H1 (cell line): ENCODE results near the gene LVRN. TPM values are rescaled to one million over a fixed set of nuclear protein-coding genes. Genes with fewer than 3 reads are reported as not detected.

ENCODE experiments used
- CTCF ChIA-PET: fragments of 300-600 bp; sonication (Branson Sonifier 250); formaldehyde crosslinking; loops from one replicate; lab custom pipeline; 2021; ENCODE audit not compliant: partially characterized antibody; lab: Charles Lee
- POLR2A ChIA-PET: fragments of 300-600 bp; sonication (Branson Sonifier 250); formaldehyde crosslinking; loops from one replicate; lab custom pipeline; 2021; ENCODE audit warnings: inconsistent platforms; ENCODE audit not compliant: partially characterized antibody; lab: Charles Lee
- DNase-seq, 2 experiments: peaks; one replicate each; pipeline versions ENCODE4 v3.0.0 to v3.0.0-alpha.2; 2010 to 2022; ENCODE audit warnings: low spot score in 2 of 2, low read depth in 1 of 2, mixed read lengths in 1 of 2
- FAIRE-seq: peaks from 2 replicates; lab custom pipeline; 2011; peaks lifted over from hg19 to GRCh38; lab: Jason Lieb, UNC
- H2AFZ ChIP-seq: 2 replicates; pipeline ENCODE4 v1.8.1; 2012; ENCODE audit warnings: low read length, inconsistent platforms
- H2AK5ac ChIP-seq: 2 replicates; pipeline ENCODE4 v1.6.1; 2013; ENCODE audit warnings: low read depth, low read length
- H2BK120ac ChIP-seq: replicated peaks from 2 replicates; pipeline ENCODE3; 2013; ENCODE audit warnings: low read depth, low read length, inconsistent platforms
- H2BK12ac ChIP-seq: 2 replicates; pipeline ENCODE4 v1.6.1; 2013; ENCODE audit warnings: low read depth, low read length
- H2BK15ac ChIP-seq: 2 replicates; pipeline ENCODE4 v1.6.1; 2013; ENCODE audit warnings: low read length
- H2BK20ac ChIP-seq: 2 replicates; pipeline ENCODE4 v1.6.1; 2013; ENCODE audit warnings: low read length
- H2BK5ac ChIP-seq: 2 replicates; pipeline ENCODE4 v1.6.1; 2013; ENCODE audit warnings: low read depth, low read length
- H3K14ac ChIP-seq: 2 replicates; pipeline ENCODE4 v1.6.1; 2013; ENCODE audit warnings: inconsistent platforms; ENCODE audit not compliant: insufficient read length
- H3K18ac ChIP-seq: 2 replicates; pipeline ENCODE4 v1.6.1; 2013; ENCODE audit warnings: low read length; ENCODE audit errors: extremely low read depth
- H3K23ac ChIP-seq: 2 replicates; pipeline ENCODE4 v1.6.1; 2013; ENCODE audit warnings: inconsistent platforms; ENCODE audit not compliant: insufficient read length
- H3K23me2 ChIP-seq: 2 replicates; pipeline ENCODE4 v1.6.1; 2013; ENCODE audit warnings: low read depth, low read length
- H3K27ac ChIP-seq: 2 replicates; pipeline ENCODE4 v1.6.1; 2011; ENCODE audit warnings: low read depth, low read length, inconsistent platforms
- H3K27me3 ChIP-seq, 4 experiments: replicated peaks in 1 of 4; 1 replicate in 1 of 4; 2 replicates in 3 of 4; pipeline versions ENCODE4 v1.6.1 to v1.8.1; 2011 to 2013; ENCODE audit warnings: low read length in 3 of 4, mild to moderate bottlenecking in 3 of 4, inconsistent platforms in 2 of 4, mixed read lengths in 2 of 4, moderate library complexity in 1 of 4; ENCODE audit not compliant: control insufficient read depth in 3 of 4, insufficient read depth in 3 of 4; ENCODE audit errors: extremely low read depth in 1 of 4
- H3K36me3 ChIP-seq, 4 experiments: 2 replicates each; pipeline versions ENCODE4 v1.6.1 to v1.8.1; 2011 to 2013; ENCODE audit warnings: mild to moderate bottlenecking in 4 of 4, low read length in 3 of 4, moderate library complexity in 2 of 4, control low read depth in 1 of 4, inconsistent platforms in 1 of 4; ENCODE audit not compliant: insufficient read depth in 4 of 4, control insufficient read depth in 2 of 4
- H3K4ac ChIP-seq: replicated peaks from 2 replicates; pipeline ENCODE3; 2013; ENCODE audit warnings: low read length, low read depth, mixed read lengths, inconsistent platforms; ENCODE audit not compliant: insufficient read length
- H3K4me1 ChIP-seq, 4 experiments: replicated peaks in 1 of 4; 1 replicate in 1 of 4; 2 replicates in 3 of 4; pipeline versions ENCODE4 v1.6.1 to v1.8.1; 2011 to 2013; ENCODE audit warnings: low read length in 3 of 4, inconsistent platforms in 2 of 4, mixed read lengths in 1 of 4; ENCODE audit not compliant: insufficient read depth in 4 of 4, control insufficient read depth in 3 of 4
- H3K4me2 ChIP-seq, 2 experiments: 2 replicates each; pipeline versions ENCODE4 v1.6.1 to v1.8.1; 2011 to 2013; ENCODE audit warnings: low read depth in 2 of 2, low read length in 2 of 2, control low read depth in 1 of 2, inconsistent platforms in 1 of 2, mild to moderate bottlenecking in 1 of 2; ENCODE audit not compliant: insufficient read depth in 1 of 2
- H3K4me3 ChIP-seq, 4 experiments: fragments of 200-600, 300-600 bp in 1 of 4; sonication (generic), shearing (Covaris generic), sonication (Bioruptor Twin) in 1 of 4; 2 replicates each; pipeline versions ENCODE4 v1.5.1 to v1.8.1; 2011 to 2016; ENCODE audit warnings: low read length in 4 of 4, low read depth in 3 of 4, control low read depth in 2 of 4, inconsistent platforms in 2 of 4, mild to moderate bottlenecking in 2 of 4, mixed read lengths in 1 of 4, moderate library complexity in 1 of 4; ENCODE audit not compliant: insufficient read depth in 2 of 4; ENCODE audit errors: extremely low read depth in 1 of 4
- H3K56ac ChIP-seq: replicated peaks from 2 replicates; pipeline ENCODE3; 2013; ENCODE audit warnings: low read depth, mild to moderate bottlenecking, mixed read lengths, low read length, inconsistent platforms; ENCODE audit not compliant: insufficient read length
- H3K79me1 ChIP-seq: 2 replicates; pipeline ENCODE4 v1.6.1; 2013; ENCODE audit warnings: low read depth, low read length, control low read depth
- H3K79me2 ChIP-seq, 2 experiments: 2 replicates each; pipeline versions ENCODE4 v1.6.1 to v1.8.1; 2012 to 2013; ENCODE audit warnings: low read length in 2 of 2, mild to moderate bottlenecking in 2 of 2, inconsistent platforms in 1 of 2; ENCODE audit not compliant: insufficient read depth in 2 of 2, control insufficient read depth in 1 of 2
- H3K9ac ChIP-seq, 4 experiments: replicated peaks in 1 of 4; 1 replicate in 1 of 4; 2 replicates in 3 of 4; pipeline versions ENCODE4 v1.6.1 to v1.8.1; 2011 to 2013; ENCODE audit warnings: low read depth in 3 of 4, low read length in 3 of 4, control low read depth in 2 of 4, mild to moderate bottlenecking in 2 of 4, moderate library complexity in 2 of 4, inconsistent platforms in 1 of 4; ENCODE audit errors: extremely low read depth in 1 of 4
- H3K9me3 ChIP-seq, 2 experiments: 2 replicates each; pipeline versions ENCODE4 v1.6.1 to v1.8.1; 2012 to 2013; ENCODE audit warnings: mild to moderate bottlenecking in 2 of 2, moderate library complexity in 2 of 2, control low read depth in 1 of 2, inconsistent platforms in 1 of 2, low read depth in 1 of 2, low read length in 1 of 2, mixed read lengths in 1 of 2; ENCODE audit not compliant: insufficient read depth in 2 of 2
- H4K20me1 ChIP-seq, 2 experiments: replicated peaks in 1 of 2; 2 replicates each; pipeline versions ENCODE3 to v1.8.1; 2011 to 2013; ENCODE audit warnings: inconsistent platforms in 2 of 2, low read length in 2 of 2, mild to moderate bottlenecking in 1 of 2; ENCODE audit not compliant: insufficient read depth in 2 of 2, control insufficient read depth in 1 of 2
- H4K5ac ChIP-seq: 2 replicates; pipeline ENCODE4 v1.6.1; 2013; ENCODE audit warnings: low read length, low read depth, mixed read lengths, inconsistent platforms; ENCODE audit not compliant: insufficient read length
- H4K8ac ChIP-seq: 2 replicates; pipeline ENCODE4 v1.8.0; 2013; ENCODE audit warnings: mild to moderate bottlenecking, moderate library complexity, low read length, inconsistent platforms; ENCODE audit not compliant: insufficient read depth; ENCODE audit errors: extremely low read depth
- H4K91ac ChIP-seq: replicated peaks from 2 replicates; pipeline ENCODE3; 2013; ENCODE audit warnings: low read length, mixed read lengths, inconsistent platforms; ENCODE audit not compliant: insufficient read length
- CBX8 ChIP-seq: fragments of 300-800, 300-1000 bp; sonication (generic); IDR thresholded peaks from 2 replicates; pipeline ENCODE4 v1.7.1; 2016; ENCODE audit warnings: low read depth, low read length, borderline replicate concordance
- CREB1 ChIP-seq: IDR thresholded peaks from 2 replicates; pipeline ENCODE4 v1.6.1; 2012; ENCODE audit warnings: inconsistent platforms
- EGR1 ChIP-seq: IDR thresholded peaks from 2 replicates; pipeline ENCODE4 v1.6.1; 2011; ENCODE audit warnings: low read depth, low read length, borderline replicate concordance
- MAX ChIP-seq: IDR thresholded peaks from 2 replicates; pipeline ENCODE4 v1.6.1; 2012; ENCODE audit warnings: inconsistent platforms
- POU5F1 ChIP-seq: IDR thresholded peaks from 2 replicates; pipeline ENCODE4 v1.6.1; 2011; ENCODE audit warnings: low read depth, mild to moderate bottlenecking, low read length, moderate library complexity
- RBBP5 ChIP-seq: IDR thresholded peaks from 2 replicates; pipeline ENCODE4 v1.7.1; 2012; ENCODE audit warnings: low read depth, mild to moderate bottlenecking, inconsistent platforms, low read length, moderate library complexity, borderline replicate concordance
- polyA plus RNA-seq, 7 experiments: library from polyadenylated mRNA; depleted of rRNA in 3 of 7; stranded (reverse) in 5 of 7; unstranded in 2 of 7; fragments of >200 nt in 5 of 7; fragments of 200-250 nt in 2 of 7; gene quantifications; 1 replicate in 5 of 7; 2 replicates in 1 of 7; 4 replicates in 1 of 7; pipeline versions ENCODE4 v1.2.1 to v1.2.3, GENCODE V29; 2011 to 2013; ENCODE audit warnings: missing spikeins in 2 of 7, mixed read lengths in 2 of 7
- total RNA-seq: library from RNA; stranded (reverse); fragmentation: NEBNext Ultra II Directional; extraction: Animal tissue kit (Norgen Biotek cat#: 25700); gene quantifications from 2 replicates; pipeline ENCODE4 v1.2.1, GENCODE V29; 2021

LVRN gene
- total and polyA plus RNA-seq, 2 of the 8 experiments (the other 6 are each of a cell fraction or from before 2014, with no cell fraction given): 0.08 to 0.09 TPM

GRCh38 chr5:116023619-116024018 is 61.3 kb downstream of the LVRN start:
- H3K23me2 ChIP-seq: no peaks in the 10 kb centered on the region
- ChIA-PET POLR2A (no interaction called here), CTCF (interaction anchor here (1.6 kb wide), 1 partner anchor 25 kb away, joined by 4 read pairs; no protein-coding TSS in a partner anchor)
- no peaks in the 10 kb centered on the region for H3K36me3 ChIP-seq
- H2BK5ac ChIP-seq: no peak overlapping the region
- H4K5ac ChIP-seq: no peak overlapping the region
- no peaks in the 10 kb centered on the region for H3K9me3 ChIP-seq
- FAIRE-seq (no peak), DNase-seq (no peak)
- no peak overlapping the region for H3K18ac ChIP-seq
- no peaks in the 10 kb centered on the region for H4K20me1 ChIP-seq
- no peaks in the 10 kb centered on the region for H3K4me1 ChIP-seq
- no peak overlapping the region for H3K4ac ChIP-seq
- H3K4me2 ChIP-seq: no peak overlapping the region
- H3K23ac ChIP-seq: no peak overlapping the region
- H2AK5ac ChIP-seq: no peak overlapping the region
- no peak overlapping the region for H2AFZ ChIP-seq
- no peak overlapping the region for H2BK20ac ChIP-seq
- H3K79me2 ChIP-seq: no peaks in the 10 kb centered on the region
- no peaks in the 10 kb centered on the region for H3K27me3 ChIP-seq
- no peak overlapping the region for H3K27ac ChIP-seq
- H2BK12ac ChIP-seq: no peak overlapping the region
- H4K8ac ChIP-seq: no peak overlapping the region
- H4K91ac ChIP-seq: no peak overlapping the region
- no peaks in the 10 kb centered on the region for H3K79me1 ChIP-seq
- no peak overlapping the region for H3K4me3 ChIP-seq
- H3K14ac ChIP-seq: no peak overlapping the region
- no peak overlapping the region for H2BK120ac ChIP-seq
- no peak overlapping the region for H3K9ac ChIP-seq
- H2BK15ac ChIP-seq: no peak overlapping the region
- no peak overlapping the region for H3K56ac ChIP-seq
- TF ChIP-seq EGR1 (no peak), MAX (no peak), POU5F1 (no peak), CBX8 (no peak), CREB1 (no peak), RBBP5 (no peak)
